ENCODE results near the gene USE1.

DNA sequence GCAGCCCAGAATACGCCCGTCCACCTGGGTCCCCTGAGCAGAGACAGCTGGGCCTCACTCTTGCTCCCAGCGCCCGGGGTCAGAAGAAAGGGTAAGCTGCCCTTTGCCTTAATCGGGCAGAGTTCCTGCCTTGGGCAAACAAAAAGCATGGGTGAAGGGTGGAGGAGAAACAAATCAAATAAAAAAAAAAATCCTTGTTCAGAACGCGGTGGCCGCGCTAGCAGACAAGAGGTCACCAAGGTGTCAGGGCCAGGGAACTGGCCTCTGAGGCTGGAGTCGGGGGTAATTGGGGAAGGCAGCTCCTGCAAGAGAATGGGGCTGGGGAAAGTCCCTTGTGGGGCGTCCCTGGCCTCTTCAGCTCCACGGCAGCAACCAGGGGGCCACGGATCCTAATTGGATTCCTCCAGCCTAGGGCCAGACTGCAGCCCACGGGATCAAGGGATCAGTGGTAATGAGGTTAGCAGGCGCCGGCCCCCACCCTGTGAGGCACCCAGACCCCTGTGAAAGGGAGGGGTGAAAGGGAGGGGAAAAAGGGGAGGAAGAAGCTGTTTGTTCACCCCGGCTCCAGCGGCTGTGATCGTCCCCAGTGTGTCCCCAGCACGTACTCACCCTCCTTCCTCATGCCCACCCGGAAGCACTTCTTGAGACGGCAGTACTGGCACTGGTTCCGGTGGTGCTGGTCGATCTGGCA lies 25.1 kb downstream of the USE1 start:
- TF ChIP-seq POLR2AphosphoS5 (IDR thresholded peaks at IDR 0.05): no peak
- TF ChIP-seq, protein P1, sequence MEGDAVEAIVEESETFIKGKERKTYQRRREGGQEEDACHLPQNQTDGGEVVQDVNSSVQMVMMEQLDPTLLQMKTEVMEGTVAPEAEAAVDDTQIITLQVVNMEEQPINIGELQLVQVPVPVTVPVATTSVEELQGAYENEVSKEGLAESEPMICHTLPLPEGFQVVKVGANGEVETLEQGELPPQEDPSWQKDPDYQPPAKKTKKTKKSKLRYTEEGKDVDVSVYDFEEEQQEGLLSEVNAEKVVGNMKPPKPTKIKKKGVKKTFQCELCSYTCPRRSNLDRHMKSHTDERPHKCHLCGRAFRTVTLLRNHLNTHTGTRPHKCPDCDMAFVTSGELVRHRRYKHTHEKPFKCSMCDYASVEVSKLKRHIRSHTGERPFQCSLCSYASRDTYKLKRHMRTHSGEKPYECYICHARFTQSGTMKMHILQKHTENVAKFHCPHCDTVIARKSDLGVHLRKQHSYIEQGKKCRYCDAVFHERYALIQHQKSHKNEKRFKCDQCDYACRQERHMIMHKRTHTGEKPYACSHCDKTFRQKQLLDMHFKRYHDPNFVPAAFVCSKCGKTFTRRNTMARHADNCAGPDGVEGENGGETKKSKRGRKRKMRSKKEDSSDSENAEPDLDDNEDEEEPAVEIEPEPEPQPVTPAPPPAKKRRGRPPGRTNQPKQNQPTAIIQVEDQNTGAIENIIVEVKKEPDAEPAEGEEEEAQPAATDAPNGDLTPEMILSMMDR (IDR thresholded peaks at IDR 0.05): no peak

Measured in prostate gland (tissue), 2 donors.